Measurements from ENCODE around the gene KAZN. TPM values are rescaled to one million over a fixed set of nuclear protein-coding genes. Genes with fewer than 3 reads are reported as not detected.

Gene KAZN
- total RNA-seq, 1 donor from 2014 or later: 7.9 TPM

DNA sequence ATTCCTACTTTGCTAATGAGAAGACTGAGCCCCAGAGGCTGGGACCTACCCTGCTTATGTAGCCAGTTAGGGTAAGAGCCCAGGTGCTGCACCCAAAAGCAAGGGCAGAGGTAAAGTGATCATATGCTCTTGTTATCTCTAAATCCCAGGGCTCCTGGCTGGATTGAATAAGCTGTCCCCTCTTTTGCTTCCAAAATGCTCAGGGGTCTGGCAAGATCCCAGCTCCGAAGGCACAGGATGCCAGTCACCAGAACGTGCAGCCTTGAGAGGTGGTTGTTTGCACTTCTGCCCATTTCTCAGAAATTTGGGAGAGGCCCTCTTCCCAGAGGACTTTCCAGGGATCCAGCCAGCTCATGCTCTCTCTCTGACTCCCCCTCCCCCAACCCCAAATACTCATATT, 412.7 kb downstream of the KAZN start:
- H3K4me3 Mint-ChIP-seq (ENCODE audit: unreplicated experiment): no peak overlapping the region
- H3K9me3 Mint-ChIP-seq (ENCODE audit: unreplicated experiment): peaks cover 1% of the 10 kb centered on the region
- peaks cover 4% of the 10 kb centered on the region for H3K27me3 Mint-ChIP-seq (ENCODE audit: unreplicated experiment)
- H3K36me3 Mint-ChIP-seq (ENCODE audit: unreplicated experiment): peaks cover 8% of the 10 kb centered on the region
- no peak overlapping the region for H3K27ac Mint-ChIP-seq (ENCODE audit: unreplicated experiment)
- peaks cover 2% of the 10 kb centered on the region for H3K4me1 Mint-ChIP-seq (ENCODE audit: low read depth, unreplicated experiment)
- DNase-seq: no peak
- TF ChIP-seq, protein P1, sequence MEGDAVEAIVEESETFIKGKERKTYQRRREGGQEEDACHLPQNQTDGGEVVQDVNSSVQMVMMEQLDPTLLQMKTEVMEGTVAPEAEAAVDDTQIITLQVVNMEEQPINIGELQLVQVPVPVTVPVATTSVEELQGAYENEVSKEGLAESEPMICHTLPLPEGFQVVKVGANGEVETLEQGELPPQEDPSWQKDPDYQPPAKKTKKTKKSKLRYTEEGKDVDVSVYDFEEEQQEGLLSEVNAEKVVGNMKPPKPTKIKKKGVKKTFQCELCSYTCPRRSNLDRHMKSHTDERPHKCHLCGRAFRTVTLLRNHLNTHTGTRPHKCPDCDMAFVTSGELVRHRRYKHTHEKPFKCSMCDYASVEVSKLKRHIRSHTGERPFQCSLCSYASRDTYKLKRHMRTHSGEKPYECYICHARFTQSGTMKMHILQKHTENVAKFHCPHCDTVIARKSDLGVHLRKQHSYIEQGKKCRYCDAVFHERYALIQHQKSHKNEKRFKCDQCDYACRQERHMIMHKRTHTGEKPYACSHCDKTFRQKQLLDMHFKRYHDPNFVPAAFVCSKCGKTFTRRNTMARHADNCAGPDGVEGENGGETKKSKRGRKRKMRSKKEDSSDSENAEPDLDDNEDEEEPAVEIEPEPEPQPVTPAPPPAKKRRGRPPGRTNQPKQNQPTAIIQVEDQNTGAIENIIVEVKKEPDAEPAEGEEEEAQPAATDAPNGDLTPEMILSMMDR (IDR thresholded peaks at IDR 0.05; ENCODE audit: partially characterized antibody, unreplicated experiment): no peak

DNA sequence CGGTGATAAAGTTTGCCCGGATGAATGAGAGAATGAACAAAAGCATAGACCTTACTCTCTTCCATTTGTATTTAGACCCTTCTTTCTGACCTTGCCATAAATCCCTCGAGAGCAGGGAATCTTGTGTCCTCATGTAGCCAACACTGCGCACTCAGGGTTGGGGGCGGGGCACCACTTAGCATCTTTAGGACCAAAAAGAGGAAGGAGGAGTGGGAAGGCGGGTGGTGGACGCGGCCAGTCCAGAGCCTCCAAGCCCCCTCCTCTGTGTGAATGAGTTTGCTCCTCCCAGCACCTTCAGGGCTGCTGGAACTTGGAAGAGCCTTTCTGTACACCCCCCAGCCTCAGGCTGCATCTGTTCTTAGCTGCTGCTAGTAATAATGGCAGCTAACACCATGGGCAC, 413.2 kb downstream of the KAZN start:
- DNase-seq: peak; percentile 34
- H3K4me3 Mint-ChIP-seq (ENCODE audit: unreplicated experiment): no peak overlapping the region
- no peak overlapping the region for H3K27ac Mint-ChIP-seq (ENCODE audit: unreplicated experiment)
- peaks cover 1% of the 10 kb centered on the region for H3K9me3 Mint-ChIP-seq (ENCODE audit: unreplicated experiment)
- peaks cover 8% of the 10 kb centered on the region for H3K36me3 Mint-ChIP-seq (ENCODE audit: unreplicated experiment)
- peaks cover 4% of the 10 kb centered on the region for H3K27me3 Mint-ChIP-seq (ENCODE audit: unreplicated experiment)
- TF ChIP-seq, protein P1 (IDR thresholded peaks at IDR 0.05; ENCODE audit: partially characterized antibody, unreplicated experiment): no peak
- peaks cover 2% of the 10 kb centered on the region for H3K4me1 Mint-ChIP-seq (ENCODE audit: low read depth, unreplicated experiment)

DNA sequence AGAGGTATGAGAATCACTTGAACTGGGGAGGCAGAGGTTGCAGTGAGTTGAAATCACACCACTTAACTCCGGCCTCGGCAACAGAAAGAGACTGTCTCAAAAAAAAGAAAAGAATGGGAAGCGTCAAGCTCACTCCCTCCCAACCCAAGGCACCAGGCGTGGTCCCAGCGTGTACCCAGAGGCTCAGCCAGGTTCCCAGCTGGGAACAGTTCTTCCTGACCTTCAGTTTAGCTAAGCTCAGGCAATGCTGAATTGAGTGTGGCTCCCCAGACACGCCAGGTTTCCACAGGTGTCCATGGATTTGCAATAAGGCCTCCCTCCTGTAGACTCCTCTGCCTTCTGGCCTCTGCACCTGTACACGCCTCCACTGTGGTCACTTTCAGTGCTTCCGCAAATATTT, 414.3 kb downstream of the KAZN start:
- Mint-ChIP-seq H3K36me3 (ENCODE audit: unreplicated experiment) (peaks cover 8% of the 10 kb centered on the region), H3K4me1 (ENCODE audit: low read depth, unreplicated experiment) (peaks cover 2% of the 10 kb centered on the region), H3K27me3 (ENCODE audit: unreplicated experiment) (peaks cover 4% of the 10 kb centered on the region), H3K4me3 (ENCODE audit: unreplicated experiment) (no peak overlapping the region), H3K27ac (ENCODE audit: unreplicated experiment) (no peak overlapping the region), H3K9me3 (ENCODE audit: unreplicated experiment) (peaks cover 1% of the 10 kb centered on the region)
- TF ChIP-seq, protein P1 (IDR thresholded peaks at IDR 0.05; ENCODE audit: partially characterized antibody, unreplicated experiment): no peak
- no peak for DNase-seq

DNA sequence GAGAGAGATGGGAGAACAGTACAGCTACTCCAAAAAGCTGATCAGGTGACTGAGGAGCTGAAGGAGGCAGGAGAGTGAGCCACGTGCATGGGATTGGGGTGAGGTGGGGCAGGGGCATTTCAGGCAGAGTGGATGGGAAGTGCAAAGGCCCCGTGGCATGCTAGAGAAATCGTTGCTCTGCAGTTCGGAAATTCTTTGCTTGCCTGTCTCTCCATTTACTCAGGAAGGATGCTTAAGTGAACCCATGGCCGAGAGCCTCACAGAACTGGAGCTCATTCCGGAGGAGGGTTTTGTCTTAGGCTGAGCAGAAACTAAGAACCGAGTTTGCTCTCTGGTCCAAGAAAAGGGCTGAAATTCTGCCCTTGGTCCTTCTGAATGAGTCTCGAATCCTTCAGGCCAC, 415.3 kb downstream of the KAZN start:
- Mint-ChIP-seq H3K4me3 (ENCODE audit: unreplicated experiment) (no peak overlapping the region), H3K27me3 (ENCODE audit: unreplicated experiment) (peaks cover 4% of the 10 kb centered on the region), H3K9me3 (ENCODE audit: unreplicated experiment) (peaks cover 1% of the 10 kb centered on the region), H3K36me3 (ENCODE audit: unreplicated experiment) (peaks cover 8% of the 10 kb centered on the region), H3K27ac (ENCODE audit: unreplicated experiment) (no peak overlapping the region), H3K4me1 (ENCODE audit: low read depth, unreplicated experiment) (peaks cover 2% of the 10 kb centered on the region)
- no peak for DNase-seq
- TF ChIP-seq, protein P1 (IDR thresholded peaks at IDR 0.05; ENCODE audit: partially characterized antibody, unreplicated experiment): no peak

- DNase-seq: no peak
- Mint-ChIP-seq H3K4me3 (ENCODE audit: unreplicated experiment) (no peak overlapping the region), H3K36me3 (ENCODE audit: unreplicated experiment) (peaks cover 7% of the 10 kb centered on the region), H3K4me1 (ENCODE audit: low read depth, unreplicated experiment) (peaks cover 2% of the 10 kb centered on the region), H3K9me3 (ENCODE audit: unreplicated experiment) (peaks cover 1% of the 10 kb centered on the region), H3K27me3 (ENCODE audit: unreplicated experiment) (peaks cover 4% of the 10 kb centered on the region), H3K27ac (ENCODE audit: unreplicated experiment) (no peak overlapping the region)
- TF ChIP-seq, protein P1 (IDR thresholded peaks at IDR 0.05; ENCODE audit: partially characterized antibody, unreplicated experiment): no peak
Observed at GRCh38 chr1:15014516-15014915, 416.0 kb downstream of the KAZN start.
